ENCODE measurements around the gene SLC38A10. TPM values are rescaled to one million over a fixed set of nuclear protein-coding genes. Genes with fewer than 3 reads are reported as not detected.
A peak's percentile ranks its signal among the peaks of the same experiment; 100 is the strongest.

SLC38A10 gene
- total RNA-seq, 6 donors from 2014 or later: 90.6 to 208 (median 110) TPM

GRCh38 chr17:81245024-81245664, 50.0 kb downstream of the SLC38A10 start:
- peak in 1 of 2 donors; percentile 67 for DNase-seq
- no peak overlapping the region for H3K27ac ChIP-seq
- 86 to 88% methylated on average over 4 to 25 of the region's 25 CpGs for WGBS, 2 donors

GRCh38 chr17:81244358-81245023, 50.6 kb downstream of the SLC38A10 start:
- TF ChIP-seq CTCF (IDR thresholded peaks at IDR 0.05): no peak
- no peak for TF ChIP-seq POLR2AphosphoS5 (IDR thresholded peaks at IDR 0.05)
- TF ChIP-seq EP300 (IDR thresholded peaks at IDR 0.05): no peak
- TF ChIP-seq POLR2A (IDR thresholded peaks at IDR 0.05): no peak
- Histone ChIP-seq H3K4me3 (no peak overlapping the region), H3K27me3 (no peaks in the 10 kb centered on the region), H3K27ac (no peak overlapping the region), H3K36me3 (peaks cover 0 to 16% (median 5%) of the 10 kb centered on the region in 4 donors), H3K4me1 (peaks cover 8 to 25% (median 10%) of the 10 kb centered on the region in 4 donors), H3K9me3 (no peaks in the 10 kb centered on the region)
- ATAC-seq (ENCODE audit: low FRiP score in 2 of 2): no peak
- DNase-seq: peak in 1 of 2 donors; percentile 72
- WGBS, 2 donors: 74 to 78% methylated on average over 18 to 24 of the region's 24 CpGs

More at GRCh38 chr17:81245024-81245664, 50.0 kb downstream of the SLC38A10 start:
- no peaks in the 10 kb centered on the region for H3K9me3 ChIP-seq
- H3K4me3 ChIP-seq: no peak overlapping the region
- peaks cover 0 to 23% (median 9%) of the 10 kb centered on the region in 4 donors for H3K36me3 ChIP-seq
- no peak for ATAC-seq (ENCODE audit: low FRiP score in 2 of 2)
- peaks cover 2 to 19% (median 5%) of the 10 kb centered on the region in 4 donors for H3K4me1 ChIP-seq
- no peak for TF ChIP-seq EP300 (IDR thresholded peaks at IDR 0.05)
- TF ChIP-seq POLR2A (IDR thresholded peaks at IDR 0.05): no peak
- TF ChIP-seq CTCF (IDR thresholded peaks at IDR 0.05): no peak
- no peaks in the 10 kb centered on the region for H3K27me3 ChIP-seq

- H3K4me1 ChIP-seq: peaks cover 9 to 30% (median 12%) of the 10 kb centered on the region in 4 donors
- TF ChIP-seq POLR2AphosphoS5 (IDR thresholded peaks at IDR 0.05): no peak
- TF ChIP-seq EP300 (IDR thresholded peaks at IDR 0.05): no peak
- TF ChIP-seq POLR2A (IDR thresholded peaks at IDR 0.05): no peak
These were observed 51.8 kb downstream of the SLC38A10 start for GRCh38 chr17:81243333-81243664.

GRCh38 chr17:81242421-81243332, 52.4 kb downstream of the SLC38A10 start:
- Histone ChIP-seq H3K9me3 (no peaks in the 10 kb centered on the region), H3K27ac (no peak overlapping the region), H3K36me3 (peaks cover 0 to 15% (median 4%) of the 10 kb centered on the region in 4 donors), H3K27me3 (no peaks in the 10 kb centered on the region), H3K4me1 (peaks cover 15 to 36% (median 18%) of the 10 kb centered on the region in 4 donors), H3K4me3 (no peak overlapping the region)
- 73 to 78% methylated on average over 27 to 33 of the region's 33 CpGs for WGBS, 2 donors
- DNase-seq (peak in 1 of 2 donors; percentile 62), ATAC-seq (ENCODE audit: low FRiP score in 2 of 2) (no peak)
- TF ChIP-seq POLR2A (IDR thresholded peaks at IDR 0.05) (no peak), POLR2AphosphoS5 (IDR thresholded peaks at IDR 0.05) (no peak), EP300 (IDR thresholded peaks at IDR 0.05) (no peak), CTCF (IDR thresholded peaks at IDR 0.05) (no peak)

More at GRCh38 chr17:81243333-81243664, 51.8 kb downstream of the SLC38A10 start:
- H3K27ac ChIP-seq: no peak overlapping the region
- no peaks in the 10 kb centered on the region for H3K9me3 ChIP-seq
- DNase-seq (no peak), ATAC-seq (ENCODE audit: low FRiP score in 2 of 2) (no peak)
- H3K36me3 ChIP-seq: peaks cover 0 to 15% (median 4%) of the 10 kb centered on the region in 4 donors
- H3K4me3 ChIP-seq: no peak overlapping the region
- 87 to 88% methylated on average over 10 of the region's 10 CpGs for WGBS, 2 donors
- H3K27me3 ChIP-seq: no peaks in the 10 kb centered on the region
